ENCODE results near the gene DTHD1. TPM values are rescaled to one million over a fixed set of nuclear protein-coding genes. Genes with fewer than 3 reads are reported as not detected.

DTHD1 gene
- total RNA-seq, 1 donor from 2014 or later = not detected

GRCh38 chr4:36325499-36325898 is 44.1 kb downstream of the DTHD1 start:
- no peak for DNase-seq (ENCODE audit: low spot score)
- Mint-ChIP-seq H3K9me3 (ENCODE audit: unreplicated experiment) (no peaks in the 10 kb centered on the region), H3K27me3 (ENCODE audit: unreplicated experiment) (no peaks in the 10 kb centered on the region), H3K36me3 (ENCODE audit: low read depth, unreplicated experiment) (no peaks in the 10 kb centered on the region), H3K27ac (ENCODE audit: unreplicated experiment) (no peak overlapping the region), H3K4me1 (ENCODE audit: unreplicated experiment) (peaks cover 21% of the 10 kb centered on the region), H3K4me3 (ENCODE audit: unreplicated experiment) (no peak overlapping the region)
- no peak for TF ChIP-seq CTCF (IDR thresholded peaks at IDR 0.05; ENCODE audit: unreplicated experiment)

- Mint-ChIP-seq H3K36me3 (ENCODE audit: low read depth, unreplicated experiment) (no peaks in the 10 kb centered on the region), H3K27me3 (ENCODE audit: unreplicated experiment) (no peaks in the 10 kb centered on the region), H3K9me3 (ENCODE audit: unreplicated experiment) (no peaks in the 10 kb centered on the region), H3K27ac (ENCODE audit: unreplicated experiment) (no peak overlapping the region), H3K4me3 (ENCODE audit: unreplicated experiment) (no peak overlapping the region), H3K4me1 (ENCODE audit: unreplicated experiment) (peaks cover 21% of the 10 kb centered on the region)
- TF ChIP-seq CTCF (IDR thresholded peaks at IDR 0.05; ENCODE audit: unreplicated experiment) = no peak
- no peak for DNase-seq (ENCODE audit: low spot score)
These were observed 44.5 kb downstream of the DTHD1 start for GRCh38 chr4:36325926-36326325.

- H3K4me3 Mint-ChIP-seq (ENCODE audit: unreplicated experiment) = no peak overlapping the region
- no peak overlapping the region for H3K27ac Mint-ChIP-seq (ENCODE audit: unreplicated experiment)
- TF ChIP-seq CTCF (IDR thresholded peaks at IDR 0.05; ENCODE audit: unreplicated experiment) = no peak
- H3K9me3 Mint-ChIP-seq (ENCODE audit: unreplicated experiment) = no peaks in the 10 kb centered on the region
- H3K36me3 Mint-ChIP-seq (ENCODE audit: low read depth, unreplicated experiment) = no peaks in the 10 kb centered on the region
- no peaks in the 10 kb centered on the region for H3K27me3 Mint-ChIP-seq (ENCODE audit: unreplicated experiment)
- H3K4me1 Mint-ChIP-seq (ENCODE audit: unreplicated experiment) = peaks cover 21% of the 10 kb centered on the region
- no peak for DNase-seq (ENCODE audit: low spot score)
These were observed 45.1 kb downstream of the DTHD1 start for GRCh38 chr4:36326476-36327029.

- no peak for DNase-seq (ENCODE audit: low spot score)
- no peaks in the 10 kb centered on the region for H3K27me3 Mint-ChIP-seq (ENCODE audit: unreplicated experiment)
- H3K27ac Mint-ChIP-seq (ENCODE audit: unreplicated experiment) = no peak overlapping the region
- H3K4me1 Mint-ChIP-seq (ENCODE audit: unreplicated experiment) = peaks cover 24% of the 10 kb centered on the region
- H3K9me3 Mint-ChIP-seq (ENCODE audit: unreplicated experiment) = no peaks in the 10 kb centered on the region
- no peak for TF ChIP-seq CTCF (IDR thresholded peaks at IDR 0.05; ENCODE audit: unreplicated experiment)
- H3K4me3 Mint-ChIP-seq (ENCODE audit: unreplicated experiment) = no peak overlapping the region
- H3K36me3 Mint-ChIP-seq (ENCODE audit: low read depth, unreplicated experiment) = no peaks in the 10 kb centered on the region
These were observed 46.0 kb downstream of the DTHD1 start for GRCh38 chr4:36327400-36327799.

GRCh38 chr4:36328130-36328529 is 46.7 kb downstream of the DTHD1 start:
- Mint-ChIP-seq H3K4me3 (ENCODE audit: unreplicated experiment) (no peak overlapping the region), H3K36me3 (ENCODE audit: low read depth, unreplicated experiment) (no peaks in the 10 kb centered on the region), H3K27ac (ENCODE audit: unreplicated experiment) (no peak overlapping the region), H3K27me3 (ENCODE audit: unreplicated experiment) (no peaks in the 10 kb centered on the region), H3K9me3 (ENCODE audit: unreplicated experiment) (no peaks in the 10 kb centered on the region), H3K4me1 (ENCODE audit: unreplicated experiment) (peaks cover 23% of the 10 kb centered on the region)
- no peak for DNase-seq (ENCODE audit: low spot score)
- TF ChIP-seq CTCF (IDR thresholded peaks at IDR 0.05; ENCODE audit: unreplicated experiment) = no peak

All from endothelial cell (in vitro differentiated cells).